ENCODE results near the gene ADSL. TPM values are rescaled to one million over a fixed set of nuclear protein-coding genes. Genes with fewer than 3 reads are reported as not detected.

ADSL gene
- total RNA-seq, 1 experiment from 2014 or later: 126 TPM

GRCh38 chr22:40326905-40327735, 19.2 kb upstream of the ADSL start:
- no peak overlapping the region for H3K9ac ChIP-seq (ENCODE audit: low read length)
- H2AFZ ChIP-seq (ENCODE audit: low read depth, low read length, poor library complexity, severe bottlenecking): no peak overlapping the region
- H3K4me3 ChIP-seq (replicated peaks in 1 of 2; ENCODE audit: low read depth in 1 of 2, low read length in 2 of 2): no peak overlapping the region
- POLR2A ChIA-PET: interaction anchor here (1.8 kb wide), 1 partner anchor 283 kb away, joined by 4 read pairs; no protein-coding TSS in a partner anchor
- BruUV-seq (replicated peaks): no TSS peak
- H3K36me3 ChIP-seq (ENCODE audit: control insufficient read depth in 1 of 2, insufficient read depth in 2 of 2, low read length in 2 of 2): peaks cover 0 to 10% of the 10 kb centered on the region in 2 experiments; a peak in 2 of 4 replicates
- no peak overlapping the region for H3K27ac ChIP-seq (ENCODE audit: low read depth, low read length)
- H3K79me2 ChIP-seq (ENCODE audit: insufficient read depth, low read length): no peaks in the 10 kb centered on the region
- no peaks in the 10 kb centered on the region for H3K27me3 ChIP-seq (ENCODE audit: insufficient read depth, low read length)
- intact Hi-C loops (cut with micrococcal nuclease): no loop called here
- no peak for ATAC-seq
- H3K9me2 ChIP-seq (ENCODE audit: insufficient read depth): no peaks in the 10 kb centered on the region
- no peak for TF ChIP-seq EZH2phosphoT487 (IDR thresholded peaks at IDR 0.05; ENCODE audit: borderline replicate concordance)
- H3K4me1 ChIP-seq (ENCODE audit: control insufficient read depth in 1 of 2, insufficient read depth in 2 of 2, low read length in 2 of 2): no peaks in the 10 kb centered on the region
- no peak for DNase-seq (ENCODE audit: low read depth, low spot score)
- RAD21 ChIA-PET (ENCODE audit: low non-redundant PET in 1 of 2, low total read pairs in 2 of 2, uncharacterized antibody in 2 of 2, unreplicated experiment in 2 of 2): no interaction called here
- no peaks in the 10 kb centered on the region for H4K20me1 ChIP-seq (ENCODE audit: insufficient read depth)
- CTCF ChIA-PET: no interaction called here
- no peaks in the 10 kb centered on the region for H3K9me3 ChIP-seq (ENCODE audit: control insufficient read depth in 1 of 2, insufficient read depth in 1 of 2, low read depth in 1 of 2, low read length in 2 of 2)
- H3K4me2 ChIP-seq (ENCODE audit: low read length): no peak overlapping the region

- no peaks in the 10 kb centered on the region for H3K4me1 ChIP-seq (ENCODE audit: control insufficient read depth in 1 of 2, insufficient read depth in 2 of 2, low read length in 2 of 2)
- ATAC-seq (no peak), DNase-seq (ENCODE audit: low read depth, low spot score) (no peak)
- H2AFZ ChIP-seq (ENCODE audit: low read depth, low read length, poor library complexity, severe bottlenecking): no peak overlapping the region
- no peak for TF ChIP-seq POLR2A (IDR thresholded peaks at IDR 0.05; ENCODE audit: borderline replicate concordance, extremely low read depth, insufficient read depth, insufficient read length)
- TF ChIP-seq SRF (IDR thresholded peaks at IDR 0.05; ENCODE audit: low read depth): no peak
- TF ChIP-seq, protein P1, sequence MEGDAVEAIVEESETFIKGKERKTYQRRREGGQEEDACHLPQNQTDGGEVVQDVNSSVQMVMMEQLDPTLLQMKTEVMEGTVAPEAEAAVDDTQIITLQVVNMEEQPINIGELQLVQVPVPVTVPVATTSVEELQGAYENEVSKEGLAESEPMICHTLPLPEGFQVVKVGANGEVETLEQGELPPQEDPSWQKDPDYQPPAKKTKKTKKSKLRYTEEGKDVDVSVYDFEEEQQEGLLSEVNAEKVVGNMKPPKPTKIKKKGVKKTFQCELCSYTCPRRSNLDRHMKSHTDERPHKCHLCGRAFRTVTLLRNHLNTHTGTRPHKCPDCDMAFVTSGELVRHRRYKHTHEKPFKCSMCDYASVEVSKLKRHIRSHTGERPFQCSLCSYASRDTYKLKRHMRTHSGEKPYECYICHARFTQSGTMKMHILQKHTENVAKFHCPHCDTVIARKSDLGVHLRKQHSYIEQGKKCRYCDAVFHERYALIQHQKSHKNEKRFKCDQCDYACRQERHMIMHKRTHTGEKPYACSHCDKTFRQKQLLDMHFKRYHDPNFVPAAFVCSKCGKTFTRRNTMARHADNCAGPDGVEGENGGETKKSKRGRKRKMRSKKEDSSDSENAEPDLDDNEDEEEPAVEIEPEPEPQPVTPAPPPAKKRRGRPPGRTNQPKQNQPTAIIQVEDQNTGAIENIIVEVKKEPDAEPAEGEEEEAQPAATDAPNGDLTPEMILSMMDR (IDR thresholded peaks at IDR 0.05 in 2 of 3, conservative IDR thresholded peaks at IDR 0.05 in 1 of 3; ENCODE audit: borderline replicate concordance in 1 of 3, insufficient read depth in 1 of 3, low read depth in 2 of 3, low read length in 2 of 3): no peak
- TF ChIP-seq EZH2phosphoT487 (IDR thresholded peaks at IDR 0.05; ENCODE audit: borderline replicate concordance): no peak
- TF ChIP-seq SP1 (IDR thresholded peaks at IDR 0.05; ENCODE audit: low read depth): no peak
- TF ChIP-seq ZBTB33 (IDR thresholded peaks at IDR 0.05; ENCODE audit: extremely low read depth, insufficient replicate concordance, low read length): no peak
- no peak for TF ChIP-seq FOSL1 (IDR thresholded peaks at IDR 0.05; ENCODE audit: low read depth)
- TF ChIP-seq EGR1 (IDR thresholded peaks at IDR 0.05; ENCODE audit: low read depth): no peak
- TF ChIP-seq JUND (IDR thresholded peaks at IDR 0.05): no peak
- H3K9me3 ChIP-seq (ENCODE audit: control insufficient read depth in 1 of 2, insufficient read depth in 1 of 2, low read depth in 1 of 2, low read length in 2 of 2): no peaks in the 10 kb centered on the region
- no peaks in the 10 kb centered on the region for H3K27me3 ChIP-seq (ENCODE audit: insufficient read depth, low read length)
- no TSS peak for BruUV-seq (replicated peaks)
- no peak overlapping the region for H3K4me3 ChIP-seq (replicated peaks in 1 of 2; ENCODE audit: low read depth in 1 of 2, low read length in 2 of 2)
- H3K36me3 ChIP-seq (ENCODE audit: control insufficient read depth in 1 of 2, insufficient read depth in 2 of 2, low read length in 2 of 2): peaks cover 0 to 4% of the 10 kb centered on the region in 2 experiments; a peak in 1 of 4 replicates
- no peak overlapping the region for H3K9ac ChIP-seq (ENCODE audit: low read length)
- H3K9me2 ChIP-seq (ENCODE audit: insufficient read depth): no peaks in the 10 kb centered on the region
- ChIA-PET POLR2A (interaction anchor here (1.8 kb wide), 1 partner anchor 285 kb away, joined by 4 read pairs; no protein-coding TSS in a partner anchor), CTCF (no interaction called here), RAD21 (ENCODE audit: low non-redundant PET in 1 of 2, low total read pairs in 2 of 2, uncharacterized antibody in 2 of 2, unreplicated experiment in 2 of 2) (no interaction called here)
- no peak overlapping the region for H3K27ac ChIP-seq (ENCODE audit: low read depth, low read length)
- no peaks in the 10 kb centered on the region for H3K79me2 ChIP-seq (ENCODE audit: insufficient read depth, low read length)
- H4K20me1 ChIP-seq (ENCODE audit: insufficient read depth): no peaks in the 10 kb centered on the region
- intact Hi-C loops (cut with micrococcal nuclease): no loop called here
- no peak overlapping the region for H3K4me2 ChIP-seq (ENCODE audit: low read length)
Measured at GRCh38 chr22:40328546-40329456, 17.5 kb upstream of the ADSL start.

All from HCT116 (cell line).